WTC11 (cell line): ENCODE data around the gene LRMDA.

Experiments used
- ATF2 ChIP-seq: sonication (generic); formaldehyde crosslinking; IDR thresholded peaks from 2 replicates; pipeline ENCODE4 v1.8.1; 2022; ENCODE audit warnings: low read depth, missing genetic modification reagents, borderline replicate concordance
- CREB1 ChIP-seq: sonication (generic); formaldehyde crosslinking; IDR thresholded peaks from 2 replicates; pipeline ENCODE4 v1.8.0; 2023; ENCODE audit warnings: mild to moderate bottlenecking, missing genetic modification reagents
- CTCF ChIP-seq: fragments of 200-600 bp; IDR thresholded peaks from 2 replicates; pipeline ENCODE4 v1.8.0; 2022; ENCODE audit warnings: antibody characterized with exemption
- ESRRA ChIP-seq: sonication (generic); formaldehyde crosslinking; IDR thresholded peaks from 2 replicates; pipeline ENCODE4 v1.8.1; 2022; ENCODE audit warnings: mild to moderate bottlenecking, missing genetic modification reagents, borderline replicate concordance
- FOXP1 ChIP-seq: sonication (generic); formaldehyde crosslinking; IDR thresholded peaks from 2 replicates; pipeline ENCODE4 v1.8.0; 2022; ENCODE audit warnings: missing genetic modification reagents, mild to moderate bottlenecking, moderate library complexity, borderline replicate concordance
- JUN ChIP-seq: sonication (generic); formaldehyde crosslinking; IDR thresholded peaks from 2 replicates; pipeline ENCODE4 v1.8.0; 2023; ENCODE audit warnings: mild to moderate bottlenecking, missing genetic modification reagents
- MLX ChIP-seq: sonication (generic); formaldehyde crosslinking; IDR thresholded peaks from 2 replicates; pipeline ENCODE4 v1.8.1; 2023; ENCODE audit warnings: mild to moderate bottlenecking, missing genetic modification reagents, moderate library complexity
- NR2C2 ChIP-seq: sonication (generic); formaldehyde crosslinking; IDR thresholded peaks from 2 replicates; pipeline ENCODE4 v1.8.0; 2022; ENCODE audit warnings: mild to moderate bottlenecking, missing genetic modification reagents
- TEAD4 ChIP-seq: sonication (generic); formaldehyde crosslinking; IDR thresholded peaks from 2 replicates; pipeline ENCODE4 v1.8.0; 2022; ENCODE audit warnings: mild to moderate bottlenecking, missing genetic modification reagents
- ZNF138 ChIP-seq: sonication (generic); formaldehyde crosslinking; conservative IDR thresholded peaks from 2 replicates; pipeline ENCODE4 v1.8.1; 2022; ENCODE audit warnings: mild to moderate bottlenecking, moderate library complexity, missing genetic modification reagents
- TF ChIP-seq, protein P1 (sequence below): sonication (generic); formaldehyde crosslinking; IDR thresholded peaks from 2 replicates; pipeline ENCODE4 v1.8.1; 2023; ENCODE audit warnings: mild to moderate bottlenecking, missing genetic modification reagents
- TF ChIP-seq, protein P2 (sequence below): fragments of 250-450 bp; sonication (Bioruptor Pico); IDR thresholded peaks from 2 replicates; pipeline ENCODE4 v1.9.0; 2021; ENCODE audit warnings: mild to moderate bottlenecking
- TF ChIP-seq, protein P3 (sequence below): sonication (generic); formaldehyde crosslinking; IDR thresholded peaks from 2 replicates; pipeline ENCODE4 v1.8.1; 2023; ENCODE audit warnings: mild to moderate bottlenecking, missing genetic modification reagents, moderate library complexity
- TF ChIP-seq, protein P4 (sequence below): sonication (generic); formaldehyde crosslinking; IDR thresholded peaks from 2 replicates; pipeline ENCODE4 v1.8.0; 2022; ENCODE audit warnings: mild to moderate bottlenecking, missing genetic modification reagents

DNA sequence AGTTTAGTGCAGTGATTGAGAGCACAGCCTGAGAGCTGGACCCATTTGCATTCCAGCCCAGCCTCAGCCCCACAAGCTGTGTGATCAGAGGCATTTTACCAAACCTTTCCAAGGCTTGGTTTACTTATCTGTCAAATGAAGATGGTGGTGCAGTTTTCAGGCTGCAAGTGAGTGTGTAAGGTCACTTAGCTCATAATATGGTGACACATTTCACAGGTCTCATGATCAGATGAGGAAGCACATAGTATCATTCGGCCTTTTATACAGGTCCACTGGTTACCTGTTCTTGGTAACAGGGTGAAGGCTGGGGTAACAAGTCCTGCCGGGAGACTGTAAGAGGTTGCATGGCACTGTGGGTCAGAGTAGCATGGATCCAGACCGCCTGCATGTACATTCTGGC, 371.7 kb downstream of the LRMDA start:
- TF ChIP-seq CTCF (no peak), ATF2 (no peak), ESRRA (no peak), TEAD4 (no peak), ZNF138 (CRISPR knock-in tag) (no peak), CREB1 (CRISPR knock-in tag) (no peak), NR2C2 (CRISPR knock-in tag) (no peak), JUN (CRISPR knock-in tag) (no peak), MLX (CRISPR knock-in tag) (no peak), FOXP1 (CRISPR knock-in tag) (no peak)
- TF ChIP-seq, protein P1, sequence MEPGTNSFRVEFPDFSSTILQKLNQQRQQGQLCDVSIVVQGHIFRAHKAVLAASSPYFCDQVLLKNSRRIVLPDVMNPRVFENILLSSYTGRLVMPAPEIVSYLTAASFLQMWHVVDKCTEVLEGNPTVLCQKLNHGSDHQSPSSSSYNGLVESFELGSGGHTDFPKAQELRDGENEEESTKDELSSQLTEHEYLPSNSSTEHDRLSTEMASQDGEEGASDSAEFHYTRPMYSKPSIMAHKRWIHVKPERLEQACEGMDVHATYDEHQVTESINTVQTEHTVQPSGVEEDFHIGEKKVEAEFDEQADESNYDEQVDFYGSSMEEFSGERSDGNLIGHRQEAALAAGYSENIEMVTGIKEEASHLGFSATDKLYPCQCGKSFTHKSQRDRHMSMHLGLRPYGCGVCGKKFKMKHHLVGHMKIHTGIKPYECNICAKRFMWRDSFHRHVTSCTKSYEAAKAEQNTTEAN (CRISPR knock-in tag), result no peak
- TF ChIP-seq, protein P2, sequence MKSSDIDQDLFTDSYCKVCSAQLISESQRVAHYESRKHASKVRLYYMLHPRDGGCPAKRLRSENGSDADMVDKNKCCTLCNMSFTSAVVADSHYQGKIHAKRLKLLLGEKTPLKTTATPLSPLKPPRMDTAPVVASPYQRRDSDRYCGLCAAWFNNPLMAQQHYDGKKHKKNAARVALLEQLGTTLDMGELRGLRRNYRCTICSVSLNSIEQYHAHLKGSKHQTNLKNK, result no peak
- TF ChIP-seq, protein P3, sequence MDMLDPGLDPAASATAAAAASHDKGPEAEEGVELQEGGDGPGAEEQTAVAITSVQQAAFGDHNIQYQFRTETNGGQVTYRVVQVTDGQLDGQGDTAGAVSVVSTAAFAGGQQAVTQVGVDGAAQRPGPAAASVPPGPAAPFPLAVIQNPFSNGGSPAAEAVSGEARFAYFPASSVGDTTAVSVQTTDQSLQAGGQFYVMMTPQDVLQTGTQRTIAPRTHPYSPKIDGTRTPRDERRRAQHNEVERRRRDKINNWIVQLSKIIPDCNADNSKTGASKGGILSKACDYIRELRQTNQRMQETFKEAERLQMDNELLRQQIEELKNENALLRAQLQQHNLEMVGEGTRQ, result no peak
- TF ChIP-seq, protein P4, sequence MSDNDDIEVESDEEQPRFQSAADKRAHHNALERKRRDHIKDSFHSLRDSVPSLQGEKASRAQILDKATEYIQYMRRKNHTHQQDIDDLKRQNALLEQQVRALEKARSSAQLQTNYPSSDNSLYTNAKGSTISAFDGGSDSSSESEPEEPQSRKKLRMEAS (CRISPR knock-in tag), result no peak
